Activated B cell treated with CpG ODN at 0.5 μM for 24 hours (primary cell): ENCODE results near the gene LHFPL2. TPM values are rescaled to one million over a fixed set of nuclear protein-coding genes. Genes with fewer than 3 reads are reported as not detected.

ENCODE experiments used
- ATAC-seq: fragments of 200-7000 bp; cut with Tn5 transposase; one replicate; pipeline ENCODE4 v1.10.0; 2021; ENCODE audit warnings: low read depth, mild to moderate bottlenecking, moderate library complexity
- CTCF ChIA-PET: fragments of 350-600 bp; sonication (Branson Sonifier 250); formaldehyde crosslinking; loops from one replicate; lab custom pipeline; 2021; ENCODE audit warnings: antibody characterized with exemption; lab: Charles Lee
- POLR2A ChIA-PET: fragments of 350-600 bp; sonication (Branson Sonifier 250); formaldehyde crosslinking; loops from one replicate; lab custom pipeline; 2021; ENCODE audit warnings: antibody characterized with exemption; lab: Charles Lee
- DNase-seq: peaks from one replicate; pipeline ENCODE4 v3.0.0; 2022
- H3K27ac Mint-ChIP-seq: one replicate; pipeline ENCODE4 v1.8.0; 2020; ENCODE audit warnings: mixed read lengths
- H3K27me3 Mint-ChIP-seq: one replicate; pipeline ENCODE4 v1.8.0; 2021; ENCODE audit warnings: mixed read lengths
- H3K36me3 Mint-ChIP-seq: one replicate; pipeline ENCODE4 v1.8.0; 2021; ENCODE audit warnings: low read depth, mixed read lengths
- H3K4me1 Mint-ChIP-seq: one replicate; pipeline ENCODE4 v1.8.0; 2021; ENCODE audit warnings: mixed read lengths
- H3K4me3 Mint-ChIP-seq: one replicate; pipeline ENCODE4 v1.8.0; 2020; ENCODE audit warnings: mild to moderate bottlenecking, mixed read lengths
- H3K9me3 Mint-ChIP-seq: one replicate; pipeline ENCODE4 v1.8.0; 2020; ENCODE audit warnings: mixed read lengths
- CTCF ChIP-seq: fragments of 200-600 bp; IDR thresholded peaks from one replicate; pipeline ENCODE4 v1.8.0; 2022; ENCODE audit warnings: antibody characterized with exemption, mild to moderate bottlenecking
- intact Hi-C: fragments of 100-400 bp; cut with micrococcal nuclease; formaldehyde crosslinking; loops from one replicate; pipeline ENCODE4 v1.15.1; 2024
- total RNA-seq: library from RNA; stranded (reverse); gene quantifications from 2 replicates; pipeline ENCODE4 v1.2.3, GENCODE V29; 2022

LHFPL2 gene
- total RNA-seq, 1 donor from 2014 or later = 12.0 TPM

- ATAC-seq = no peak
- peaks cover 2% of the 10 kb centered on the region for H3K36me3 Mint-ChIP-seq
- CTCF ChIA-PET = interaction anchor here (1.0 to 2.3 kb wide), 4 partner anchors 66 to 431 kb away, joined by 4 to 17 read pairs (median 4); no protein-coding TSS in a partner anchor
Measured at GRCh38 chr5:78534148-78534904, 114.2 kb downstream of the LHFPL2 start.

GRCh38 chr5:78533356-78533755 is 115.2 kb downstream of the LHFPL2 start:
- Mint-ChIP-seq H3K36me3 (peaks cover 2% of the 10 kb centered on the region), H3K9me3 (no peaks in the 10 kb centered on the region), H3K27me3 (no peaks in the 10 kb centered on the region), H3K27ac (no peak overlapping the region), H3K4me1 (peaks cover 9% of the 10 kb centered on the region), H3K4me3 (no peak overlapping the region)
- ATAC-seq (no peak), DNase-seq (no peak)
- TF ChIP-seq CTCF = no peak
- intact Hi-C loops = loop anchor here (2.0 kb wide), 1 partner anchor 67 kb away; no protein-coding TSS in a partner anchor
- POLR2A ChIA-PET = no interaction called here
- CTCF ChIA-PET = interaction anchor here (0.6 to 2.3 kb wide), 9 partner anchors 22 to 600 kb away, joined by 3 to 17 read pairs (median 3); no protein-coding TSS in a partner anchor

More at GRCh38 chr5:78534148-78534904, 114.2 kb downstream of the LHFPL2 start:
- H3K4me3 Mint-ChIP-seq = no peak overlapping the region
- POLR2A ChIA-PET = no interaction called here
- H3K27me3 Mint-ChIP-seq = no peaks in the 10 kb centered on the region
- intact Hi-C loops = no loop called here
- DNase-seq = no peak
- no peak for TF ChIP-seq CTCF
- H3K9me3 Mint-ChIP-seq = no peaks in the 10 kb centered on the region
- H3K4me1 Mint-ChIP-seq = peaks cover 14% of the 10 kb centered on the region
- H3K27ac Mint-ChIP-seq = no peak overlapping the region

GRCh38 chr5:78530342-78531096 is 118.1 kb downstream of the LHFPL2 start:
- CTCF ChIA-PET = no interaction called here
- Mint-ChIP-seq H3K27me3 (no peaks in the 10 kb centered on the region), H3K9me3 (no peaks in the 10 kb centered on the region), H3K27ac (no peak overlapping the region), H3K4me3 (no peak overlapping the region), H3K36me3 (peaks cover 2% of the 10 kb centered on the region), H3K4me1 (peaks cover 7% of the 10 kb centered on the region)
- DNase-seq (no peak), ATAC-seq (no peak)
- no peak for TF ChIP-seq CTCF
- intact Hi-C loops = no loop called here
- POLR2A ChIA-PET = no interaction called here

- ChIA-PET POLR2A (no interaction called here), CTCF (interaction anchor here (1.2 to 1.6 kb wide), 2 partner anchors 9 to 60 kb away, joined by 3 to 4 read pairs; no protein-coding TSS in a partner anchor)
- Mint-ChIP-seq H3K9me3 (no peaks in the 10 kb centered on the region), H3K27me3 (no peaks in the 10 kb centered on the region), H3K4me3 (no peak overlapping the region), H3K36me3 (peaks cover 5% of the 10 kb centered on the region), H3K4me1 (peaks cover 7% of the 10 kb centered on the region), H3K27ac (no peak overlapping the region)
- intact Hi-C loops = no loop called here
- no peak for DNase-seq
- no peak for ATAC-seq
- no peak for TF ChIP-seq CTCF
Measured at GRCh38 chr5:78527925-78528324, 120.6 kb downstream of the LHFPL2 start.
